H1 (cell line): ENCODE measurements around the gene NOL4L. TPM values are rescaled to one million over a fixed set of nuclear protein-coding genes. Genes with fewer than 3 reads are reported as not detected.

Experiments used
- CTCF ChIA-PET: fragments of 300-600 bp; sonication (Branson Sonifier 250); formaldehyde crosslinking; loops from one replicate; lab custom pipeline; 2021; ENCODE audit not compliant: partially characterized antibody; lab: Charles Lee
- POLR2A ChIA-PET: fragments of 300-600 bp; sonication (Branson Sonifier 250); formaldehyde crosslinking; loops from one replicate; lab custom pipeline; 2021; ENCODE audit warnings: inconsistent platforms; ENCODE audit not compliant: partially characterized antibody; lab: Charles Lee
- DNase-seq, 2 experiments: peaks; one replicate each; pipeline versions ENCODE4 v3.0.0 to v3.0.0-alpha.2; 2010 to 2022; ENCODE audit warnings: low spot score in 2 of 2, low read depth in 1 of 2, mixed read lengths in 1 of 2
- FAIRE-seq: peaks from 2 replicates; lab custom pipeline; 2011; peaks lifted over from hg19 to GRCh38; lab: Jason Lieb, UNC
- H2AFZ ChIP-seq: 2 replicates; pipeline ENCODE4 v1.8.1; 2012; ENCODE audit warnings: low read length, inconsistent platforms
- H2AK5ac ChIP-seq: 2 replicates; pipeline ENCODE4 v1.6.1; 2013; ENCODE audit warnings: low read depth, low read length
- H2BK120ac ChIP-seq: replicated peaks from 2 replicates; pipeline ENCODE3; 2013; ENCODE audit warnings: low read depth, low read length, inconsistent platforms
- H2BK12ac ChIP-seq: 2 replicates; pipeline ENCODE4 v1.6.1; 2013; ENCODE audit warnings: low read depth, low read length
- H2BK15ac ChIP-seq: 2 replicates; pipeline ENCODE4 v1.6.1; 2013; ENCODE audit warnings: low read length
- H2BK20ac ChIP-seq: 2 replicates; pipeline ENCODE4 v1.6.1; 2013; ENCODE audit warnings: low read length
- H2BK5ac ChIP-seq: 2 replicates; pipeline ENCODE4 v1.6.1; 2013; ENCODE audit warnings: low read depth, low read length
- H3K14ac ChIP-seq: 2 replicates; pipeline ENCODE4 v1.6.1; 2013; ENCODE audit warnings: inconsistent platforms; ENCODE audit not compliant: insufficient read length
- H3K18ac ChIP-seq: 2 replicates; pipeline ENCODE4 v1.6.1; 2013; ENCODE audit warnings: low read length; ENCODE audit errors: extremely low read depth
- H3K23ac ChIP-seq: 2 replicates; pipeline ENCODE4 v1.6.1; 2013; ENCODE audit warnings: inconsistent platforms; ENCODE audit not compliant: insufficient read length
- H3K23me2 ChIP-seq: 2 replicates; pipeline ENCODE4 v1.6.1; 2013; ENCODE audit warnings: low read depth, low read length
- H3K27ac ChIP-seq: 2 replicates; pipeline ENCODE4 v1.6.1; 2011; ENCODE audit warnings: low read depth, low read length, inconsistent platforms
- H3K27me3 ChIP-seq, 4 experiments: replicated peaks in 1 of 4; 1 replicate in 1 of 4; 2 replicates in 3 of 4; pipeline versions ENCODE4 v1.6.1 to v1.8.1; 2011 to 2013; ENCODE audit warnings: low read length in 3 of 4, mild to moderate bottlenecking in 3 of 4, inconsistent platforms in 2 of 4, mixed read lengths in 2 of 4, moderate library complexity in 1 of 4; ENCODE audit not compliant: control insufficient read depth in 3 of 4, insufficient read depth in 3 of 4; ENCODE audit errors: extremely low read depth in 1 of 4
- H3K36me3 ChIP-seq, 4 experiments: 2 replicates each; pipeline versions ENCODE4 v1.6.1 to v1.8.1; 2011 to 2013; ENCODE audit warnings: mild to moderate bottlenecking in 4 of 4, low read length in 3 of 4, moderate library complexity in 2 of 4, control low read depth in 1 of 4, inconsistent platforms in 1 of 4; ENCODE audit not compliant: insufficient read depth in 4 of 4, control insufficient read depth in 2 of 4
- H3K4ac ChIP-seq: replicated peaks from 2 replicates; pipeline ENCODE3; 2013; ENCODE audit warnings: low read length, low read depth, mixed read lengths, inconsistent platforms; ENCODE audit not compliant: insufficient read length
- H3K4me1 ChIP-seq, 4 experiments: replicated peaks in 1 of 4; 1 replicate in 1 of 4; 2 replicates in 3 of 4; pipeline versions ENCODE4 v1.6.1 to v1.8.1; 2011 to 2013; ENCODE audit warnings: low read length in 3 of 4, inconsistent platforms in 2 of 4, mixed read lengths in 1 of 4; ENCODE audit not compliant: insufficient read depth in 4 of 4, control insufficient read depth in 3 of 4
- H3K4me2 ChIP-seq, 2 experiments: 2 replicates each; pipeline versions ENCODE4 v1.6.1 to v1.8.1; 2011 to 2013; ENCODE audit warnings: low read depth in 2 of 2, low read length in 2 of 2, control low read depth in 1 of 2, inconsistent platforms in 1 of 2, mild to moderate bottlenecking in 1 of 2; ENCODE audit not compliant: insufficient read depth in 1 of 2
- H3K4me3 ChIP-seq, 4 experiments: fragments of 200-600, 300-600 bp in 1 of 4; sonication (generic), shearing (Covaris generic), sonication (Bioruptor Twin) in 1 of 4; 2 replicates each; pipeline versions ENCODE4 v1.5.1 to v1.8.1; 2011 to 2016; ENCODE audit warnings: low read length in 4 of 4, low read depth in 3 of 4, control low read depth in 2 of 4, inconsistent platforms in 2 of 4, mild to moderate bottlenecking in 2 of 4, mixed read lengths in 1 of 4, moderate library complexity in 1 of 4; ENCODE audit not compliant: insufficient read depth in 2 of 4; ENCODE audit errors: extremely low read depth in 1 of 4
- H3K56ac ChIP-seq: replicated peaks from 2 replicates; pipeline ENCODE3; 2013; ENCODE audit warnings: low read depth, mild to moderate bottlenecking, mixed read lengths, low read length, inconsistent platforms; ENCODE audit not compliant: insufficient read length
- H3K79me1 ChIP-seq: 2 replicates; pipeline ENCODE4 v1.6.1; 2013; ENCODE audit warnings: low read depth, low read length, control low read depth
- H3K79me2 ChIP-seq, 2 experiments: 2 replicates each; pipeline versions ENCODE4 v1.6.1 to v1.8.1; 2012 to 2013; ENCODE audit warnings: low read length in 2 of 2, mild to moderate bottlenecking in 2 of 2, inconsistent platforms in 1 of 2; ENCODE audit not compliant: insufficient read depth in 2 of 2, control insufficient read depth in 1 of 2
- H3K9ac ChIP-seq, 4 experiments: replicated peaks in 1 of 4; 1 replicate in 1 of 4; 2 replicates in 3 of 4; pipeline versions ENCODE4 v1.6.1 to v1.8.1; 2011 to 2013; ENCODE audit warnings: low read depth in 3 of 4, low read length in 3 of 4, control low read depth in 2 of 4, mild to moderate bottlenecking in 2 of 4, moderate library complexity in 2 of 4, inconsistent platforms in 1 of 4; ENCODE audit errors: extremely low read depth in 1 of 4
- H3K9me3 ChIP-seq, 2 experiments: 2 replicates each; pipeline versions ENCODE4 v1.6.1 to v1.8.1; 2012 to 2013; ENCODE audit warnings: mild to moderate bottlenecking in 2 of 2, moderate library complexity in 2 of 2, control low read depth in 1 of 2, inconsistent platforms in 1 of 2, low read depth in 1 of 2, low read length in 1 of 2, mixed read lengths in 1 of 2; ENCODE audit not compliant: insufficient read depth in 2 of 2
- H4K20me1 ChIP-seq, 2 experiments: replicated peaks in 1 of 2; 2 replicates each; pipeline versions ENCODE3 to v1.8.1; 2011 to 2013; ENCODE audit warnings: inconsistent platforms in 2 of 2, low read length in 2 of 2, mild to moderate bottlenecking in 1 of 2; ENCODE audit not compliant: insufficient read depth in 2 of 2, control insufficient read depth in 1 of 2
- H4K5ac ChIP-seq: 2 replicates; pipeline ENCODE4 v1.6.1; 2013; ENCODE audit warnings: low read length, low read depth, mixed read lengths, inconsistent platforms; ENCODE audit not compliant: insufficient read length
- H4K8ac ChIP-seq: 2 replicates; pipeline ENCODE4 v1.8.0; 2013; ENCODE audit warnings: mild to moderate bottlenecking, moderate library complexity, low read length, inconsistent platforms; ENCODE audit not compliant: insufficient read depth; ENCODE audit errors: extremely low read depth
- H4K91ac ChIP-seq: replicated peaks from 2 replicates; pipeline ENCODE3; 2013; ENCODE audit warnings: low read length, mixed read lengths, inconsistent platforms; ENCODE audit not compliant: insufficient read length
- CHD2 ChIP-seq: IDR thresholded peaks from 2 replicates; pipeline ENCODE4 v1.6.1; 2012; ENCODE audit warnings: low read length, improper control_type of control experiment
- CREB1 ChIP-seq: IDR thresholded peaks from 2 replicates; pipeline ENCODE4 v1.6.1; 2012; ENCODE audit warnings: inconsistent platforms
- EZH2 ChIP-seq: fragments of 200-600 bp; sonication (generic); IDR thresholded peaks from 2 replicates; pipeline ENCODE4 v1.7.1; 2012; ENCODE audit warnings: low read depth, mild to moderate bottlenecking, moderate library complexity, low read length, inconsistent platforms; ENCODE audit not compliant: severe bottlenecking
- HDAC6 ChIP-seq: IDR thresholded peaks from one replicate; pipeline ENCODE4 v1.7.1; 2012; ENCODE audit warnings: low read depth, mild to moderate bottlenecking, inconsistent platforms, low read length, moderate library complexity
- KDM4A ChIP-seq: IDR thresholded peaks from one replicate; pipeline ENCODE4 v1.7.1; 2012; ENCODE audit warnings: low read depth, mild to moderate bottlenecking, moderate library complexity, low read length, inconsistent platforms; ENCODE audit not compliant: severe bottlenecking
- POLR2A ChIP-seq, 2 experiments: IDR thresholded peaks; 1 replicate in 1 of 2; 2 replicates in 1 of 2; pipeline ENCODE4 v1.6.1; 2011; ENCODE audit warnings: low read depth in 2 of 2, low read length in 2 of 2, mild to moderate bottlenecking in 2 of 2; ENCODE audit errors: control extremely low read depth in 1 of 2
- RNF2 ChIP-seq: fragments of 200-900, 300-1000 bp; sonication (generic); IDR thresholded peaks from 2 replicates; pipeline ENCODE4 v1.7.1; 2016; ENCODE audit warnings: borderline replicate concordance, low read depth, mild to moderate bottlenecking, antibody characterized with exemption, low read length; ENCODE audit not compliant: poor library complexity, severe bottlenecking; ENCODE audit errors: missing control alignments
- SIX5 ChIP-seq: IDR thresholded peaks from 2 replicates; pipeline ENCODE4 v1.6.1; 2011; ENCODE audit warnings: mild to moderate bottlenecking, low read depth, low read length
- TEAD4 ChIP-seq: IDR thresholded peaks from 2 replicates; pipeline ENCODE4 v1.6.1; 2012; ENCODE audit warnings: low read depth, low read length, inconsistent platforms, mixed read lengths
- WGBS, 2 experiments: shearing (Covaris generic) in 1 of 2; methylation state at CpG; one replicate each; pipeline versions ENCODE4 v1.1.6 to v1.1.7; 2013 to 2015; ENCODE audit warnings: low lambda C conversion rate in 2 of 2, mixed read lengths in 2 of 2, inconsistent platforms in 1 of 2, low coverage in 1 of 2, missing lambda C conversion rate in 1 of 2; ENCODE audit not compliant: insufficient replicate concordance in 2 of 2, insufficient coverage in 1 of 2, insufficient read length in 1 of 2; ENCODE audit errors: extremely low coverage in 1 of 2, missing lambda C conversion rate in 1 of 2; 5-methylcytosine and 5-hydroxymethylcytosine counted together
- polyA plus RNA-seq, 7 experiments: library from polyadenylated mRNA; depleted of rRNA in 3 of 7; stranded (reverse) in 5 of 7; unstranded in 2 of 7; fragments of >200 nt in 5 of 7; fragments of 200-250 nt in 2 of 7; gene quantifications; 1 replicate in 5 of 7; 2 replicates in 1 of 7; 4 replicates in 1 of 7; pipeline versions ENCODE4 v1.2.1 to v1.2.3, GENCODE V29; 2011 to 2013; ENCODE audit warnings: missing spikeins in 2 of 7, mixed read lengths in 2 of 7
- total RNA-seq: library from RNA; stranded (reverse); fragmentation: NEBNext Ultra II Directional; extraction: Animal tissue kit (Norgen Biotek cat#: 25700); gene quantifications from 2 replicates; pipeline ENCODE4 v1.2.1, GENCODE V29; 2021
- TF ChIP-seq, protein P1 (sequence below): IDR thresholded peaks from 2 replicates; pipeline ENCODE4 v1.6.1; 2012; ENCODE audit warnings: low read length, inconsistent platforms

NOL4L gene
- total and polyA plus RNA-seq, 2 of the 8 experiments (the other 6 are each of a cell fraction or from before 2014, with no cell fraction given): 15.3 to 23.7 TPM

DNA sequence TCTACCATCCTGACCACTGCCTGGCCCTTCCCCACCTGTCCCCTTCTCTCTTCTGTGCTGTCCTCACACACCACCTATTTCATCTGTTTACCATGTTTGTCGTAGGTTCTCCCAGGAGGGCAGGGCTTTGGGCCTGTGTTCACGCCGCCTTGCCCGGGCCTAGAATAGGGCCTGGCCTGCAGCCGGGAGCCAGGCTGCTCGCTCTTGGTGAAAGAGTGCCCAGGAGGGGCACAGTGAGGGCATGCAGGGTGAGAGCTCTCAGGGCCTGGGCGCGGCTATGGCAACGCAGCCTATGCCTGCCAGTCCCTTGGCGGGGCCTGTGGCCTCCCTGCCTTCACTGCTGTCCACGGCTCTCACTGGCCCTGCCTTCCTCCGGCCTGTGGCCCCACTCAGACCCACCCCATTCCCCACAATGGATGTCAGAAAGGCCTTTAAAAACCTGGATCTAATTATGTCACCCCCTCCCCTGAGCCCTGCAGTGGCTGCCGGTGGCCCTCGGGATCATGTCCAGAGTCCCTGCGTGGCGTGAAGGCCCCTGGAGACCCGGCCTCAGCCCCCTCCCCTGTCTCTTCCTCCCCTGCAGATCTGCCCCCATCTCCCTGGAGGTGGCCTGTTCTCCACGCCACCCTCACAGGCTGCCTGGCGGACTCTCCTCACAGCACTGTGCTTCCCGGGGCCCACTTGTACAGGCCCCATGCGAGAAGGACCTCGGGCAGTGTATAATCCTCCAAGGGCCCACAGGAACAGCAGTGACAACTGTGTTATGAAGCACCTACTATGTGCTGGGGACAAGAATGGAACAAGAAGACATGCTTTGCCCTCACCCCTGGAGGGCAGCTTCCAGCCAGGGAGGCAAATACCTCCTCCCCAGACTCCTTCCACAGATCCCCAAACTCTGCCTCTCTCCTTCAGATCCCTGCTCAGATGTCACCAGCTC lies 22.9 kb upstream of the NOL4L start:
- H2BK15ac ChIP-seq: no peak overlapping the region
- H3K79me2 ChIP-seq: no peaks in the 10 kb centered on the region
- no peak overlapping the region for H2BK12ac ChIP-seq
- no peak overlapping the region; a peak in 1 of 7 replicates for H3K9ac ChIP-seq
- H2BK20ac ChIP-seq: no peak overlapping the region
- H3K27ac ChIP-seq: no peak overlapping the region
- H4K8ac ChIP-seq: no peak overlapping the region
- H4K20me1 ChIP-seq: no peaks in the 10 kb centered on the region
- H3K4me1 ChIP-seq: peaks cover 0 to 12% (median 6%) of the 10 kb centered on the region in 4 experiments; a peak in 5 of 7 replicates
- H3K36me3 ChIP-seq: no peaks in the 10 kb centered on the region
- peaks cover 0 to 5% (median 0%) of the 10 kb centered on the region in 4 experiments; a peak in 1 of 7 replicates for H3K27me3 ChIP-seq
- no peak for DNase-seq
- H3K4me3 ChIP-seq: no peak overlapping the region
- no peak for FAIRE-seq
- H3K14ac ChIP-seq: no peak overlapping the region
- H3K23ac ChIP-seq: no peak overlapping the region
- no peaks in the 10 kb centered on the region for H3K9me3 ChIP-seq
- H3K79me1 ChIP-seq: no peaks in the 10 kb centered on the region
- no peaks in the 10 kb centered on the region; the same call in 1 of the 2 replicates for H3K23me2 ChIP-seq
- H2AK5ac ChIP-seq: no peak overlapping the region
- H2AFZ ChIP-seq: no peak overlapping the region
- H4K5ac ChIP-seq: no peak overlapping the region
- no peak overlapping the region for H3K56ac ChIP-seq
- WGBS, 2 experiments: 94% methylated on average over 20 of the region's 22 CpGs; no CpG with 5 or more reads in 1 of the 2 experiments
- no peak overlapping the region for H3K18ac ChIP-seq
- no peak overlapping the region for H2BK120ac ChIP-seq
- H3K4me2 ChIP-seq: no peak overlapping the region
- POLR2A ChIA-PET: interaction anchor here (0.6 kb wide), 1 partner anchor 16 kb away, joined by 3 read pairs; no protein-coding TSS in a partner anchor
- no peak overlapping the region for H2BK5ac ChIP-seq
- no peak overlapping the region for H3K4ac ChIP-seq
- no peak overlapping the region for H4K91ac ChIP-seq
- CTCF ChIA-PET: interaction anchor here (1.0 to 1.1 kb wide), 2 partner anchors 38 to 46 kb away, joined by 3 to 4 read pairs; no protein-coding TSS in a partner anchor
- TF ChIP-seq, protein P1, sequence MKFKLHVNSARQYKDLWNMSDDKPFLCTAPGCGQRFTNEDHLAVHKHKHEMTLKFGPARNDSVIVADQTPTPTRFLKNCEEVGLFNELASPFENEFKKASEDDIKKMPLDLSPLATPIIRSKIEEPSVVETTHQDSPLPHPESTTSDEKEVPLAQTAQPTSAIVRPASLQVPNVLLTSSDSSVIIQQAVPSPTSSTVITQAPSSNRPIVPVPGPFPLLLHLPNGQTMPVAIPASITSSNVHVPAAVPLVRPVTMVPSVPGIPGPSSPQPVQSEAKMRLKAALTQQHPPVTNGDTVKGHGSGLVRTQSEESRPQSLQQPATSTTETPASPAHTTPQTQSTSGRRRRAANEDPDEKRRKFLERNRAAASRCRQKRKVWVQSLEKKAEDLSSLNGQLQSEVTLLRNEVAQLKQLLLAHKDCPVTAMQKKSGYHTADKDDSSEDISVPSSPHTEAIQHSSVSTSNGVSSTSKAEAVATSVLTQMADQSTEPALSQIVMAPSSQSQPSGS: no peak
- no peak for TF ChIP-seq SIX5
- TF ChIP-seq CREB1: no peak
- TF ChIP-seq EZH2: no peak
- no peak for TF ChIP-seq CHD2
- no peak for TF ChIP-seq HDAC6
- TF ChIP-seq TEAD4: no peak
- TF ChIP-seq KDM4A: no peak
- TF ChIP-seq RNF2: no peak
- TF ChIP-seq POLR2A (IDR thresholded peaks at IDR 0.05; ENCODE audit: control extremely low read depth in 1 of 2, low read depth in 2 of 2, low read length in 2 of 2): no peak
